Bronchial epithelial cell (primary cell): ENCODE results near the gene SLC16A10. TPM values are rescaled to one million over a fixed set of nuclear protein-coding genes. Genes with fewer than 3 reads are reported as not detected.

Source experiments
- DNase-seq: peaks from one replicate; pipeline ENCODE4 v3.0.0-alpha.2; 2010; ENCODE audit warnings: low read depth
- FAIRE-seq: peaks from 2 replicates; lab custom pipeline; 2011; peaks lifted over from hg19 to GRCh38; lab: Jason Lieb, UNC
- H3K27me3 ChIP-seq: 2 replicates; pipeline ENCODE4 v1.5.1; 2011; ENCODE audit warnings: low read length; ENCODE audit not compliant: control insufficient read depth, insufficient read depth
- H3K36me3 ChIP-seq: 2 replicates; pipeline ENCODE4 v1.5.1; 2011; ENCODE audit warnings: low read length; ENCODE audit not compliant: control insufficient read depth, insufficient read depth
- H3K4me3 ChIP-seq: 2 replicates; pipeline ENCODE4 v1.5.1; 2011; ENCODE audit warnings: mild to moderate bottlenecking, low read depth, low read length, control low read depth
- CTCF ChIP-seq: IDR thresholded peaks from 2 replicates; pipeline ENCODE4 v1.5.1; 2011; ENCODE audit warnings: mild to moderate bottlenecking, moderate library complexity, low read length, control low read depth, inconsistent platforms; ENCODE audit not compliant: insufficient read depth, severe bottlenecking
- total RNA-seq: library from RNA; depleted of rRNA; stranded (reverse); fragments of >200 nt; gene quantifications from 2 replicates; pipeline ENCODE4 v1.2.1, GENCODE V29; 2014

The SLC16A10 gene
- total RNA-seq, 1 donor from 2014 or later = 0.26 TPM

- FAIRE-seq = no peak
- DNase-seq = peak; percentile 10
- Histone ChIP-seq H3K4me3 (no peak overlapping the region), H3K27me3 (no peaks in the 10 kb centered on the region), H3K36me3 (no peaks in the 10 kb centered on the region)
- TF ChIP-seq CTCF = no peak
Measured at GRCh38 chr6:111113336-111114086, 26.2 kb downstream of the SLC16A10 start.

GRCh38 chr6:111114087-111114443 is 26.8 kb downstream of the SLC16A10 start:
- no peak for TF ChIP-seq CTCF
- Histone ChIP-seq H3K36me3 (no peaks in the 10 kb centered on the region), H3K4me3 (no peak overlapping the region), H3K27me3 (no peaks in the 10 kb centered on the region)
- DNase-seq = no peak
- no peak for FAIRE-seq

- DNase-seq = no peak
- no peak for FAIRE-seq
- Histone ChIP-seq H3K4me3 (no peak overlapping the region), H3K27me3 (no peaks in the 10 kb centered on the region), H3K36me3 (no peaks in the 10 kb centered on the region)
- no peak for TF ChIP-seq CTCF
Measured at GRCh38 chr6:111114482-111114881, 27.2 kb downstream of the SLC16A10 start.

GRCh38 chr6:111118826-111119225 is 31.5 kb downstream of the SLC16A10 start:
- no peak overlapping the region for H3K4me3 ChIP-seq
- H3K27me3 ChIP-seq = no peaks in the 10 kb centered on the region
- no peaks in the 10 kb centered on the region for H3K36me3 ChIP-seq
- no peak for DNase-seq
- no peak for TF ChIP-seq CTCF
- FAIRE-seq = no peak

- no peak overlapping the region for H3K4me3 ChIP-seq
- TF ChIP-seq CTCF = no peak
- FAIRE-seq = no peak
- no peak for DNase-seq
- H3K27me3 ChIP-seq = no peaks in the 10 kb centered on the region
- H3K36me3 ChIP-seq = no peaks in the 10 kb centered on the region
Measured at GRCh38 chr6:111119571-111120329, 32.4 kb downstream of the SLC16A10 start.
